HepG2 (cell line): ENCODE measurements around the gene CALML4. TPM values are rescaled to one million over a fixed set of nuclear protein-coding genes. Genes with fewer than 3 reads are reported as not detected.

Experiments
- ATAC-seq: fragments of 200-7000 bp; cut with Tn5 transposase; 3 replicates; pipeline ENCODE4 v1.9.1; 2020; ENCODE audit warnings: mild to moderate bottlenecking, moderate library complexity
- BruUV-seq: library from RNA; stranded (reverse); fragments of 400-500 nt; replicated peaks from 2 replicates; lab custom pipeline; 2021; lab: Mats Ljungman, UMichigan
- CTCF ChIA-PET: fragments of 300-600 bp; formaldehyde crosslinking; extraction: SDS; loops from one replicate; lab custom pipeline; 2021; ENCODE audit warnings: low total read pairs, inconsistent platforms, low intra/inter-chr PET ratio; lab: Yijun Ruan, JAX
- POLR2A ChIA-PET: fragments of 350-600 bp; sonication (Branson Sonifier 250); formaldehyde crosslinking; loops from one replicate; lab custom pipeline; 2020; ENCODE audit warnings: antibody characterized with exemption, inconsistent platforms; lab: Yijun Ruan, JAX
- DNase-seq: peaks from one replicate; pipeline ENCODE4 v3.0.0-alpha.2; 2015; ENCODE audit warnings: low spot score
- FAIRE-seq: peaks from 3 replicates; lab custom pipeline; 2011; peaks lifted over from hg19 to GRCh38; lab: Jason Lieb, UNC
- H2AFZ ChIP-seq: one replicate; pipeline ENCODE4 v1.6.1; 2011; ENCODE audit warnings: low read length, inconsistent platforms
- H3K27ac ChIP-seq: fragments of 300-600 bp; 3 replicates; pipeline ENCODE4 v1.8.0; 2011; ENCODE audit warnings: mixed run types, mild to moderate bottlenecking, mixed read lengths, low read length, inconsistent platforms; ENCODE audit not compliant: insufficient read depth; ENCODE audit errors: extremely low read length
- H3K27me3 ChIP-seq, 2 experiments: fragments of 200-600 bp in 1 of 2; 2 replicates in 1 of 2; 3 replicates in 1 of 2; pipeline versions ENCODE4 v1.6.0 to v1.8.0; 2011; ENCODE audit warnings: low read length in 2 of 2, mild to moderate bottlenecking in 2 of 2, moderate library complexity in 2 of 2, inconsistent platforms in 1 of 2; ENCODE audit not compliant: insufficient read depth in 2 of 2, control insufficient read depth in 1 of 2
- H3K36me3 ChIP-seq, 2 experiments: fragments of 200-600 bp in 1 of 2; replicated peaks in 1 of 2; 2 replicates in 1 of 2; 3 replicates in 1 of 2; pipeline versions ENCODE4 v1.5.1 to v1.8.0; 2011; ENCODE audit warnings: low read length in 2 of 2, inconsistent platforms in 1 of 2; ENCODE audit not compliant: insufficient read depth in 2 of 2, control insufficient read depth in 1 of 2
- H3K4me1 ChIP-seq: 2 replicates; pipeline ENCODE4 v1.5.1; 2012; ENCODE audit warnings: low read length, inconsistent platforms; ENCODE audit not compliant: insufficient read depth
- H3K4me2 ChIP-seq: 2 replicates; pipeline ENCODE4 v1.6.0; 2011; ENCODE audit warnings: low read depth, low read length, inconsistent platforms
- H3K4me3 ChIP-seq, 3 experiments: fragments of 200-600 bp in 1 of 3; sonication (generic), shearing (Covaris generic) in 1 of 3; replicated peaks in 1 of 3; 2 replicates each; pipeline ENCODE4 v1.5.1; 2011 to 2016; ENCODE audit warnings: low read length in 3 of 3, inconsistent platforms in 2 of 3, low read depth in 2 of 3, mild to moderate bottlenecking in 2 of 3, control low read depth in 1 of 3, mixed read lengths in 1 of 3; ENCODE audit not compliant: insufficient read depth in 1 of 3
- H3K79me2 ChIP-seq: one replicate; pipeline ENCODE4 v1.6.1; 2011; ENCODE audit warnings: low read length, inconsistent platforms; ENCODE audit not compliant: insufficient read depth
- H3K9ac ChIP-seq: 2 replicates; pipeline ENCODE4 v1.6.0; 2011; ENCODE audit warnings: mild to moderate bottlenecking, low read depth, low read length, inconsistent platforms; ENCODE audit not compliant: insufficient read depth
- H3K9me3 ChIP-seq: 2 replicates; pipeline ENCODE4 v1.5.1; 2012; ENCODE audit warnings: mild to moderate bottlenecking, low read length
- H4K20me1 ChIP-seq: 2 replicates; pipeline ENCODE4 v1.6.0; 2011; ENCODE audit warnings: inconsistent platforms, mild to moderate bottlenecking, low read length, moderate library complexity; ENCODE audit not compliant: insufficient read depth
- IKZF4 ChIP-seq: sonication (generic); formaldehyde crosslinking; IDR thresholded peaks from 2 replicates; pipeline ENCODE4 v1.5.1; 2020; ENCODE audit warnings: borderline replicate concordance, mild to moderate bottlenecking, low read depth, missing genetic modification reagents; ENCODE audit errors: not compliant biosample characterization
- KLF13 ChIP-seq: sonication (generic); formaldehyde crosslinking; IDR thresholded peaks from 2 replicates; pipeline ENCODE4 v1.4.0; 2020; ENCODE audit warnings: mild to moderate bottlenecking, missing genetic modification reagents
- NKX3-1 ChIP-seq: sonication (generic); formaldehyde crosslinking; IDR thresholded peaks from 2 replicates; pipeline ENCODE4 v1.5.0; 2020; ENCODE audit warnings: missing genetic modification reagents
- PAXIP1 ChIP-seq: sonication (generic); formaldehyde crosslinking; conservative IDR thresholded peaks from 2 replicates; pipeline ENCODE4 v1.4.0; 2020; ENCODE audit warnings: mild to moderate bottlenecking, missing genetic modification reagents, moderate library complexity
- PCBP1 ChIP-seq: fragments of 200-400 bp; formaldehyde crosslinking; IDR thresholded peaks from 2 replicates; pipeline ENCODE4 v1.6.1; 2017; ENCODE audit warnings: mild to moderate bottlenecking, low read depth, low read length, borderline replicate concordance
- POLR2AphosphoS5 ChIP-seq: IDR thresholded peaks from 2 replicates; pipeline ENCODE4 v1.6.1; 2012; ENCODE audit warnings: low read depth, low read length
- TRIM24 ChIP-seq: sonication (generic); formaldehyde crosslinking; IDR thresholded peaks from 2 replicates; pipeline ENCODE4 v1.8.0; 2022; ENCODE audit warnings: mild to moderate bottlenecking, missing genetic modification reagents
- ZBTB20 ChIP-seq: sonication (generic); formaldehyde crosslinking; IDR thresholded peaks from 2 replicates; pipeline ENCODE4 v1.8.1; 2023; ENCODE audit warnings: missing genetic modification reagents, low read depth, mild to moderate bottlenecking, borderline replicate concordance
- ZNF280D ChIP-seq: sonication (generic); formaldehyde crosslinking; IDR thresholded peaks from 2 replicates; pipeline ENCODE4 v1.5.1; 2020; ENCODE audit warnings: mild to moderate bottlenecking, missing genetic modification reagents
- ZNF326 ChIP-seq: sonication (generic); formaldehyde crosslinking; IDR thresholded peaks from 2 replicates; pipeline ENCODE4 v1.4.0; 2020; ENCODE audit warnings: missing genetic modification reagents, borderline replicate concordance
- ZNF430 ChIP-seq: sonication (generic); formaldehyde crosslinking; IDR thresholded peaks from 2 replicates; pipeline ENCODE4 v1.9.0; 2021; ENCODE audit warnings: mild to moderate bottlenecking, missing genetic modification reagents
- ZNF572 ChIP-seq: sonication (generic); formaldehyde crosslinking; IDR thresholded peaks from 2 replicates; pipeline ENCODE4 v1.5.1; 2020; ENCODE audit warnings: mild to moderate bottlenecking, missing genetic modification reagents
- ZNF772 ChIP-seq: sonication (generic); formaldehyde crosslinking; IDR thresholded peaks from 2 replicates; pipeline ENCODE4 v1.5.0; 2020; ENCODE audit warnings: mild to moderate bottlenecking, missing genetic modification reagents
- WGBS: methylation state at CpG from one replicate; pipeline ENCODE4 v1.1.6; 2017; ENCODE audit warnings: low lambda C conversion rate; 5-methylcytosine and 5-hydroxymethylcytosine counted together
- in situ Hi-C: cut with HindIII; loops from 2 replicates; pipeline ENCODE4 v1.10.0; 2017; ENCODE audit warnings: low pct_unique_long_range_greater_than_20kb; ENCODE audit not compliant: extremely low pct_ligation_motif_present
- intact Hi-C: fragments of 100-400 bp; cut with micrococcal nuclease; formaldehyde crosslinking; loops from one replicate; pipeline ENCODE4 v1.10.0; 2022; ENCODE audit not compliant: unreplicated experiment
- polyA plus RNA-seq, 8 experiments: library from polyadenylated mRNA; depleted of rRNA in 3 of 8; stranded (reverse) in 7 of 8; unstranded in 1 of 8; fragments of >200 nt; fragmentation: Illumina TruSeq in 4 of 8; extraction: Trizol in 4 of 8; gene quantifications; 2 replicates each; pipeline versions ENCODE4 v1.2.1 to v1.2.3, GENCODE V29; 2011 to 2016; ENCODE audit warnings: low read depth in 4 of 8, missing spikeins in 1 of 8, mixed read lengths in 1 of 8; ENCODE audit not compliant: insufficient read depth in 1 of 8
- total RNA-seq, 5 experiments: library from RNA; depleted of rRNA; stranded (reverse); fragments of >200 nt; fragmentation: Illumina TruSeq; extraction: Trizol; gene quantifications; 2 replicates each; pipeline ENCODE4 v1.2.3, GENCODE V29; 2016; ENCODE audit warnings: low read depth in 1 of 5

The CALML4 gene
- total and polyA plus RNA-seq, 2 of the 13 experiments (the other 11 are each of a cell fraction or from before 2014, with no cell fraction given), result 3.6 to 8.7 TPM

- H3K4me2 ChIP-seq, result no peak overlapping the region
- no peak overlapping the region for H3K4me3 ChIP-seq
- no peak overlapping the region for H3K27ac ChIP-seq
Measured at GRCh38 chr15:68186671-68187397, 18.3 kb downstream of the CALML4 start.

More at GRCh38 chr15:68186671-68187397, 18.3 kb downstream of the CALML4 start:
- H4K20me1 ChIP-seq, result no peaks in the 10 kb centered on the region
- no peak for DNase-seq
- peaks cover 7% of the 10 kb centered on the region for H3K4me1 ChIP-seq
- TF ChIP-seq NKX3-1 (no peak), TRIM24 (CRISPR knock-in tag) (no peak), ZNF572 (no peak), ZNF430 (CRISPR knock-in tag) (no peak), ZNF326 (CRISPR knock-in tag) (no peak), IKZF4 (CRISPR knock-in tag) (no peak), ZNF280D (CRISPR knock-in tag) (no peak), PAXIP1 (CRISPR knock-in tag) (no peak), ZNF772 (CRISPR knock-in tag) (no peak), ZBTB20 (CRISPR knock-in tag) (no peak), KLF13 (no peak), POLR2AphosphoS5 (no peak), PCBP1 (no peak)
- FAIRE-seq, result no peak
- BruUV-seq, result no TSS peak
- in situ Hi-C loops (no loop called here), intact Hi-C loops (no loop called here)
- H3K27me3 ChIP-seq, result no peaks in the 10 kb centered on the region
- WGBS, result 94% methylated on average over 5 of the region's 5 CpGs
- ChIA-PET CTCF (no interaction called here), POLR2A (no interaction called here)
- no peak for ATAC-seq
- no peaks in the 10 kb centered on the region for H3K79me2 ChIP-seq
- no peaks in the 10 kb centered on the region for H3K9me3 ChIP-seq
- no peak overlapping the region for H2AFZ ChIP-seq
- H3K36me3 ChIP-seq, result peaks cover 15 to 44% of the 10 kb centered on the region in 2 experiments
- H3K9ac ChIP-seq, result no peak overlapping the region
